GDM1 (cell line): ENCODE data around the gene WDR74.

Source experiments
- DNase-seq: peaks from one replicate; lab custom pipeline; 2025; lab: John Stamatoyannopoulos, UW

The WDR74 gene

GRCh38 chr11:62794201-62794775, 45.1 kb downstream of the WDR74 start:
- DNase-seq = no peak

- DNase-seq = no peak
Measured at GRCh38 chr11:62792202-62792575, 47.2 kb downstream of the WDR74 start.

GRCh38 chr11:62791501-62792201, 47.7 kb downstream of the WDR74 start, which contains the start of gene TMEM223:
TSS of gene TMEM223 (minus strand) at chr11:62792006. CDS start at chr11:62791994, 12 bp downstream.
- DNase-seq = peak; percentile 74

- no peak for DNase-seq
Measured at GRCh38 chr11:62789576-62789975, 49.8 kb downstream of the WDR74 start.

- no peak for DNase-seq
Measured at GRCh38 chr11:62788991-62789390, 50.4 kb downstream of the WDR74 start.

GRCh38 chr11:62787005-62787759, 52.2 kb downstream of the WDR74 start, which contains the start of gene TMEM179B:
TSS of gene TMEM179B (plus strand) at chr11:62787402. CDS start at chr11:62787432, 30 bp downstream.
- DNase-seq = peak; percentile 94

GRCh38 chr11:62786318-62787004, 52.9 kb downstream of the WDR74 start:
- peak; percentile 70 for DNase-seq
